A673 (cell line): ENCODE data around the gene DEAF1.
A peak's percentile ranks its signal among the peaks of the same experiment; 100 is the strongest.

ENCODE experiments used
- EZH2 ChIP-seq: fragments of 200-600 bp; sonication (generic); IDR thresholded peaks from 2 replicates; pipeline ENCODE4 v1.6.1; 2017; ENCODE audit warnings: borderline replicate concordance, low read depth, mild to moderate bottlenecking, mixed read lengths, antibody characterized with exemption, low read length; ENCODE audit not compliant: poor library complexity, severe bottlenecking
- TF ChIP-seq, protein P1 (sequence below): fragments of 300-800, 200-600 bp; sonication (generic); conservative IDR thresholded peaks from 2 replicates; pipeline ENCODE4 v1.5.1; 2017; ENCODE audit warnings: low read depth, mild to moderate bottlenecking, antibody characterized with exemption, low read length, moderate library complexity, mixed read lengths

DNA sequence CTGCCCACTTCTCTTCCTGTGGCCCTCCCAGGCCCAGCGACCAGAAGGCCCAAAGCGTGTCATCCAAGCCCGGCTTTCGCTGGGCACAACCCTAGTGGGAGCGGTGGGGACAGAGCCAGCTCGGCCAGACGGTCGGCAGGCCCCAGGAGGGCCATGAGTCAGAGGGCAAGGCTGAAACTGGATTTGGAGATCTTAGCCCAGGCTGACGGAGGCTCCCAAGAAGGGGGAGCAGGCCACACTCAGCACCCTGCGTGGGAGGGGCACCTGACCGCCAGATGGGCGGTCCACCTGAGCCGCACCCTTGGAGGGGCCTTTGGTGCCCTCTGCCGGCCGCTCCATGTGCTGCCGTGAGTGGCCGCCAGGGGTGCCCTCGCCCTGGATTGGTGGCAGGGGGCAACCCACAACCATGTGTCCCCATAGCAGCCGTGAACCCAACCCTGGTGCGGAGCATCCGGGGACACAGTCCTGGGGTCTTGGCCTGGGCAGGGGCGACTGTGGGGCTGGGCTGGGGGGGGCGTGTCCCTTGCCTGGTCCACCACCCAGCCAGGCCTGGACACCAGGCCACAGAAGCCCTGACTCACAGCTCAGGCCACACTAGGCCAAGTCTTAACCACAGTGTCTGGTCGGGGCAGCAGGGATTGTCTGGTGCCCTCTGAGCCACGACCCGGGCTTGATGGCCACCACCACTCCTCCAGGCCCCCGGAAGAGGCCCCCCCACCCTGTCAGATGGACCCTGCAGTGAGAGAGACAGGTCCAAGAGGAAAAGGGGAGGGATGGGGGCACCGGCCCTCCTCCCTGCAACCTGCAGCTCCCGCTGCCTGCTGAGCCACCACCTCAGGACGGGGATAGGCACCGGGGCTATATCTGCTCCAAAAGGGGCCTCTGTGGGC is 33.1 kb upstream of the DEAF1 start:
- TF ChIP-seq, protein P1, sequence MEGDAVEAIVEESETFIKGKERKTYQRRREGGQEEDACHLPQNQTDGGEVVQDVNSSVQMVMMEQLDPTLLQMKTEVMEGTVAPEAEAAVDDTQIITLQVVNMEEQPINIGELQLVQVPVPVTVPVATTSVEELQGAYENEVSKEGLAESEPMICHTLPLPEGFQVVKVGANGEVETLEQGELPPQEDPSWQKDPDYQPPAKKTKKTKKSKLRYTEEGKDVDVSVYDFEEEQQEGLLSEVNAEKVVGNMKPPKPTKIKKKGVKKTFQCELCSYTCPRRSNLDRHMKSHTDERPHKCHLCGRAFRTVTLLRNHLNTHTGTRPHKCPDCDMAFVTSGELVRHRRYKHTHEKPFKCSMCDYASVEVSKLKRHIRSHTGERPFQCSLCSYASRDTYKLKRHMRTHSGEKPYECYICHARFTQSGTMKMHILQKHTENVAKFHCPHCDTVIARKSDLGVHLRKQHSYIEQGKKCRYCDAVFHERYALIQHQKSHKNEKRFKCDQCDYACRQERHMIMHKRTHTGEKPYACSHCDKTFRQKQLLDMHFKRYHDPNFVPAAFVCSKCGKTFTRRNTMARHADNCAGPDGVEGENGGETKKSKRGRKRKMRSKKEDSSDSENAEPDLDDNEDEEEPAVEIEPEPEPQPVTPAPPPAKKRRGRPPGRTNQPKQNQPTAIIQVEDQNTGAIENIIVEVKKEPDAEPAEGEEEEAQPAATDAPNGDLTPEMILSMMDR, result peak; percentile 91
- no peak for TF ChIP-seq EZH2
